Stimulated activated CD4-positive, alpha-beta T cell treated with anti-CD3 and anti-CD28 coated beads, Interleukin-15, amount 100 ng/mL, for 1 hour (primary cell): ENCODE data around the gene FLAD1.
A peak's percentile ranks its signal among the peaks of the same experiment; 100 is the strongest.

Experiments
- DNase-seq, 2 donors: peaks; one replicate each; pipeline ENCODE4 v3.0.0-alpha.2; 2020; ENCODE audit warnings: low read depth in 1 of 2, low spot score in 1 of 2

The FLAD1 gene

DNA sequence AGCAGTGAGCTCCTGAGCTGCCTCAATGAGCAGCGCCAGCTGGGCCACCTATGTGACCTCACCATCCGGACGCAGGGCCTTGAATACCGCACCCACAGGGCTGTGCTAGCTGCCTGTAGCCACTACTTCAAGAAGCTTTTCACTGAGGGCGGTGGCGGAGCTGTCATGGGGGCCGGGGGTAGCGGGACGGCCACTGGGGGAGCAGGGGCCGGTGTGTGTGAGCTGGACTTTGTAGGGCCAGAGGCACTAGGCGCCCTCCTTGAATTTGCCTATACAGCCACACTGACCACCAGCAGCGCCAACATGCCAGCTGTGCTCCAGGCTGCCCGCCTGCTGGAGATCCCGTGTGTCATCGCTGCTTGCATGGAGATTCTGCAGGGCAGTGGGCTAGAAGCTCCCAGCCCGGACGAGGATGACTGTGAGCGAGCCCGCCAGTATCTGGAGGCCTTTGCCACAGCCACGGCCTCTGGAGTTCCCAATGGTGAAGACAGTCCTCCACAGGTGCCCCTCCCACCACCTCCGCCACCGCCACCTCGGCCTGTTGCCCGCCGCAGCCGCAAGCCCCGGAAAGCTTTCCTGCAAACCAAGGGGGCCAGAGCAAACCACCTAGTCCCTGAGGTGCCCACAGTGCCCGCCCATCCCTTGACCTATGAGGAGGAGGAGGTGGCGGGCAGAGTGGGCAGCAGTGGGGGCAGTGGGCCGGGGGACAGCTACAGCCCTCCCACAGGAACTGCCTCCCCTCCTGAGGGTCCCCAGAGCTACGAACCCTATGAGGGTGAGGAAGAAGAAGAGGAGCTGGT, 31.8 kb downstream of the FLAD1 start:
- no peak for DNase-seq

DNA sequence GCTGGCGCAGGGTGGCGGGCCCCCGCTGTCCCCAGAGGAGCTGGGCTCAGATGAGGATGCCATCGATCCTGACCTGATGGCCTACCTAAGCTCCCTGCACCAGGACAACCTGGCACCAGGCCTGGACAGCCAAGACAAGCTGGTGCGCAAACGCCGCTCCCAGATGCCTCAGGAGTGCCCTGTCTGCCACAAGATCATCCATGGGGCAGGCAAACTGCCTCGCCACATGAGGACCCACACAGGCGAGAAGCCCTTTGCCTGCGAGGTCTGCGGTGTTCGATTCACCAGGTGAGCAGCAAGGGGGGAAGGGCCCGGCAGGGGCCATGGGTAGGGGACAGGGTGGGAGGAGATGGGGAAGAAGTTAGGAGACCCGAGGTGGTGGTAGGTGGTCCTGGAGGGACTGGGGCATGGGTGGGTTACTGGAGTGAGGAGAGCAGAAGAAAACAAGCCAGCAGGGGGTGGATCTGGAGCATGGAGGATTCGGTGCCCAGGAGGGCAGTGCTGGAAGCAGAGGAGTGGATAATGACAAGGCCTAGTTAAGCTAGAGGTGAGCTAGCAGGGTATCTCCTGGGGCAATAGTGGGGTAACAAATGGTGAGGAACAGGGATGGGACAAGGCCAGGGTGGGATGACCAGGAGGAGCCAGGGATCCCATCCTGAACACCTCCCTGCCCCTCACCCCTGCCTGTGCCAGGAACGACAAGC, 32.5 kb downstream of the FLAD1 start:
- no peak for DNase-seq

DNA sequence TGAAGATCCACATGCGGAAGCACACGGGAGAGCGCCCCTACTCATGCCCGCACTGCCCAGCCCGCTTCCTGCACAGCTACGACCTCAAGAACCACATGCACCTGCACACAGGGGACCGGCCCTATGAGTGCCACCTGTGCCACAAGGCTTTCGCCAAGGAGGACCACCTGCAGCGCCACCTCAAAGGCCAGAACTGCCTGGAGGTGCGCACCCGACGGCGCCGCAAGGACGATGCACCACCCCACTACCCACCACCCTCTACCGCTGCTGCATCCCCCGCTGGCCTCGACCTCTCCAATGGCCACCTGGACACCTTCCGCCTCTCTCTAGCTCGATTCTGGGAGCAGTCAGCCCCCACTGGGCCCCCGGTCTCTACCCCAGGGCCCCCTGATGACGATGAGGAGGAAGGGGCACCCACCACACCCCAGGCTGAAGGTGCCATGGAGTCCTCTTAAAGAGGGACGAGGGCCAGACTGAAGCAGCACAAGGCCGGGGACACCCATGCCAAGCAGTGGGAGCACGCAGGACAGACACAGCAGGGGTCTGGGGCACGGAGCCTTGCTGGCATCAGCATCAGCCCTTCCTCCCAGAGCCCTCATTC, 33.2 kb downstream of the FLAD1 start:
- no peak for DNase-seq

DNA sequence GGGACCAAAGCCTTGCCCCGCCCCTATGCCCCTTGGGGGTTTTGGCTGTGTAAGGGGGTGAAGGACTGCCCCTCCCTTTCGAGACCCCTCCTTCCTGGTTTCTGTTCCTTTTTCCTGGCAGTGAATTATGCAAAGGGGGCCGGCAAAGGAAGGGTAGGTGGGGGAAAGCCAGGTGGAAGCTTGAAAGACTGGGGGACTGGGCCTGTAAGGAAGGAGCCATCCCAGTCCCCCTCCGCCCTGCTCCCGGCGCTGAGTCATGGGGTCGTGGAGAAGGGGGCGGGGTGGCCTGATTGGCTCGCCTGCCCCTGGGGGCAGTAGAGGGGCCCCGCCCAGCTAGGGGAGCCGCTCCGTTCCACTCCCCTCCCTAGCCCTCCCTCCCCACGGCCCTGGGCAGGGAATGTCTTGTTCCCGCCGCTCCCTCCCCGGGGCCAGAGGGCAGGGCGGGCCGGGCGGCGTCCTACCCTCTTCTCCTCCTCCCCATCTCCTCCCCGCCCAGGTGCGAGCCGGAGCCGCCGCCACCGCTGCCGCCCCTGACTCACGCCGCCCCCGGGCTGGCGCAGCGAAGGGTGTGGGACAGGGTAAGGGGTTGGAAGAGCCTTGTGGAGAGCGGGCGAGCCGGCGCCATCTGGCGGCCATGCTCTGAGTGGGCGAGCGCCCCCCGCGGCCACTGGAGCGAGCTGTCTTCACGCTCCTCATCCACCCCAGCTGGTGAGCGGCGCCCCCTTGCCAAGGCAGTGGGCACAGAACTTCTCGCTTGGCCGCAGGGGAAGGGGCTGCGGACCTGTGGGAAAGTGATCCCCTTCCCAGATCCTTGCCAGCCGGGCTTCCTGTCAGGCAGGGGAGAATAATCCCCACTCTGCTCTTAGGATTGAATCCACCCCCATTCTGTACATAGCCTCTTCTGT, 34.1 kb downstream of the FLAD1 start:
- DNase-seq = peak; percentile 82 to 92

DNA sequence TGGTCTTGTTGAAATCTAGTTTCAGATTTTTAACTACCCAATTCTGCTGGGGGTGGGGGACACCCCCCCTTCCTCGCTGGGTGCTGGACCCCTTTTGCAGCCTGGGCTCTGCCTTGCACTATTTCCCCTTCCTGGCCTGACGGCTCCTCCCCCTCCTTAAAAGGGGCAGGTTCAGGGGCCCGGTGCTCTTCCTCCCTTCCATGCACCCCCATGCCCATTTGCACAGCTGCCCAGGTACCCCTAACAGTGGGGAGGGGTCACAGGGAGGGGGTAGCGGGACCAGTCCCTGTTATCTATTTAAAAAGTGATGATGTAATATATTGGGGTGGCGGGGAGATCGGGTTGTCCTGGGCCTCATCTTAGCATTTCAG, 34.8 kb downstream of the FLAD1 start:
- no peak for DNase-seq

DNA sequence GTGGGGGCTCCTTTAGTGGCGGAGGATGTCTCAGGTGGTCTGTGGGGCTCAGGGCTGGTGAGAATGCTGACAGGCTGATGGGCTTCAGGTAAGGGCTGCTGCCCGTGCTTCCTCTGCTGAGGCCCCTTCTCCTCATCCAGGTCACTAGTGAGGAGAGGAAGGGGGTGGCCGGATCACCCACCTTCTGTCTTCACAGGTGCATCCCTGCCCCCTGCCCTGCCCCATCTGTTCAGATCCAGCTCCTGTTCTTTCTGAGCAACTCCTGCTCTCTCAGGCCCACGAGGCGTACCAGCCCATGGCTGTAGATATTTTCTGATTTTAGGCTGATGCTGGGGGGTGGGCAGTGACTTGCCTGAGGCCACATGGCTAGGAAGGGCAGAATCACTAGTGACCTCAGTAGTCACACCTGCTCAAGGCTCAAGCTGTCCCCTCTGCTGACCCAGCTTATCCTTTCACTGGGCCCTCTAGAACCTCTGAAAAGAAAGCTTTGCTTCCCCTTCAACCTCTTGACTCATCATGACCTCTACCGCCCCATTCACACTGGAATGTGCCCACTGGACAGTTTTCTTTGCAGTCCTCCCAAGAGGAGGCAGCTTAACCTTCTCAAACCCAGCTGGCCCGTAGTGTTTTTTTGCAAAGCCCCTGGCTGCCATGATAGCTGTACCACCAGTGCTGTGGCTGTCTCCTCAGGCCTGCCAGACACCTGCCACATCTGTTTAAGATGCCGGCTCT, 35.6 kb downstream of the FLAD1 start:
- DNase-seq = no peak

DNA sequence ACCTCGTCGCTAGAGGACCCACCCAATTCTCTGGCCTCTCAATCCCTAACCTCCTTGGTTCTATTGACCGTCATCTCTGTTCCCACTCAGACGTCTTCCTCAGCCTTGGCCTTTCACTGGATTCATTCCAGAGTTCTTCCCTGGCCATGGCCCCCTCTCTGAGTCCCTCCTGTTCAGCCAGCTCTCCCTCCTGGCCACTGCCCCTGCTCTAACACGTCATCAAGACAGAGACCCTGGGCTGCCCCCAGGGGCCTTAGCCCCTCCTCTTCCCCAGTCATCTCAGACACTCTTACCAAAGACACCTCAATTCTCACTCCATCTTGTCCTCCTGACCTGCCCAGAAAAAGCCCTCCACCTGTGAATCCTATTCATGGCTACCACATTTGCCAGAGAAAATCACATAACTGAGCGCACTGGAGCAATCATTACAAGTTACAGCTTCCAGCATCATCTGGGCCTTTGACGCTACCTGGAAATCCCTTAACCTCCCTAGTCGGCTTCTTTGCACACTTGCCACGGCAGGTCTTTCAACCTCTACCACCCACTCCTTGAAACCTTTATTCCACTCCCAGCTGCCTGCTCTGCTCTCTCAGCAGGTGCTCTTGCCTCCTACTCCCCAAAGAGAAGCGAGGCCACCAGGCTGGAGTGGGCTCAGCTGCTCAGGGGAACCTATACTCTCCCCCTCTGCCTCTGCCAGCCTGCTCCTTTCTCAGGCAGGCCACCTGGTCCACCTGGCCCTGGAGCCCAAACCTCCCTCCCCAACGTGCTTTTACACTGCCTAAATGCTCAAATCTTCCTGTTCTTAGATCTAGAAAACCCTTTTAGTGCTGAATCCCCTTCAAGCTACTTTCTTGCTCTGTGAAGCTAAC, 36.5 kb downstream of the FLAD1 start:
- no peak for DNase-seq

DNA sequence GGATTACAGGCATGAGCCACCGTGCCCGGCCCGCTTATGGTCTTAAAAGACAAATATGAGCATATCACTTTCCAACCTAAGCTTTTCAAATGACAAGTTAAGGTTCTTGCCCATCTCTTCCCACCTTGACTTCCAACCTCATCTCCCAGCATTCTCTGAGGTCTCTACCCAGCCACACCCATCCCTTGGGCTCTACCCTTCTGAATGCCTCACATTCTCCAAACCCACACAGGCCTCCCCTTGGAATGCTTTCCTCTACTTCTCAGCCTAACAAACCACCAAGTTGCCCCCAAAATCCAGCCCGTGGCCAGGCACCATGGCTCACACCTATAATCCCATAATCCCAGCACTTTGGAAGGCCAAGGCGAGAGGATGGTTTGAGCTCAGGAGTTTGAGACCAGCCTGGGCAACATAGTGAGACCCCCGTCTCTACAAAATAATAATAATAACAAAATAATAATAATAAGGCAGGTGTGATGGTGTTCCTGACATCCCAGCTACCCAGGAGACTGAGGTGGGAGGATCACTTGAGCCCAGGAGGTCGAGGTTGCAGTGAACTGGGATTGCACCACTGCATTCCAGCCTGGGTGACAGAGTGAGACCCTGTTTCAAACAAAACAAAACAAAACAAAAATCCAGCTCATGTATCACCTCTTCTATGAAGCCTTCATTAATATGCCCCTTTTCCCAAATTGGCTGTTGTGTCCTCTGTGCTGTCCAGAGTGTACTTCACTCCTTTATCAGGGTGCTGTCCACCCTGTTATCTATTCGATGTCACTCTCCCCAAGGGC, 39.2 kb downstream of the FLAD1 start:
- no peak for DNase-seq

DNA sequence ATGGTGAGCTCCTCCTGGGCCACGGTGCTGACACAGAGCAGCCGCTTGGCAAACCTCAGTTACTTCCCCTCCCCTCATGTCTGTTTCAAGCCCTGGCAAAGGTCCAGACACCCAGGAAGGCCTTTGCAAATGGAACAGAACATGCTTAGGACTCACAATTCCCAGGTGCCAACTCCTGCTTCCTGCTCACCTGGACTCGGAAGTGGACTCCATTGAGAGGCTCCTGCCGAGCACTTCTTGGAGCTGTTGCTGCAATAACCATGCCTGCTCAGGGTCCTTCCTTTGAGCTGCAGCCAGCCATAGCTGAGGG, 39.7 kb downstream of the FLAD1 start:
- no peak for DNase-seq

DNA sequence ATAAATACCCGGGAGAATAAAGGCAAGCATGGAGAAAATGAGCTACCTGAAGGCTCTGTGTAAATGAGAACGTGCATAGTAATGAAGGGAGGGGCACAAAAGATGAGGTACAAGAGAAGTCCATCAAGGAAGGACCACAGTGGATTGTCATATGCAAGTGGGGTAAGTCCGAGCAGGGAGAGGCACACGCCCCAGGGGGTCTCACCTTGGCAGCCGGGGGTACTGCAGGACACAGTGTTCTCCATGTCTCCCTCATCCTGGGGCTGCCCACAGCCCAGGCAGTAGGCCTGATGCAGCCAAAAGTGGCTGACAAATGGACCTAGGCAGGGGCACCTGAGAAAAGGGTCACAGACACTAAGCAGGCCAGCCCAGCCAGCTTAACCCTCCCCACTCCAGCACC, 40.5 kb downstream of the FLAD1 start:
- no peak for DNase-seq

DNA sequence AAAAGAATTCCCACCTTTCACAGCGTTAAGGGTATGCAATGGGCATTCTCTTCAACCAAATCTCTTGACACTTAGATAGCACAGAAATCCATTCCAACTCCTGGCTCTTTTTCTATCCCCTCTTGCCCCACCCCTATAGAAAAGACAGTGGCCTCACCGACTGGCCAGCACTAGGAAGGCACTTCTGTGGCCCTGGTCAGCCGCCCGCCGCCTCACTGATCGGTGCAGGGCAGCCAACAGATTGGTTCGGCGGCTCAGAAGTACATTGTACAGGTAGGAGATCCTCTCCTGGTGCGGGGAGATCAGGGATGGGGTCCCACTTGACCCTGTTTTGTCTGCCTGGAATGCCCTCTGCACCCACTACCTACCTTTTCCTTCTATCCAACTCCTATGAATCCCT, 41.2 kb downstream of the FLAD1 start:
- DNase-seq = no peak

DNA sequence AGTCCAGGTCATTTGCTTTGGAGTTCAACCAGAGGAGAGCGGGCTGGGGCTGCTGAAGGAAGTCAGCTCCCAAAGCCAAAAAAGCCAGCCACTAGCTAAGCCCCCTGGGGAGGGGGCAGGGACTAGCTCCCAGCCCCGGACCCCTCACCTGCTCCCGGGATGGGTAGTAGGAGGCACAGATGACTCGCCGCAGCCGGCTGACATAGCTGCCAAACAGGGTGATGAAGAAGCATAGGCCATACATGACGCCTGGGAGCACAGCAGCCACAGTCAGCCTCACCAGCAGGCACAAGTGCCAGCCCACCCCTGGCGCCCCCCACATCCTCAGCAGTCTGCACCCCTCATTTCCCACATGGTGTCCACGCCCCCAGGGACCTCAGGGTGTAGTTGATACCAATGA, 43.0 kb downstream of the FLAD1 start:
- no peak for DNase-seq

DNA sequence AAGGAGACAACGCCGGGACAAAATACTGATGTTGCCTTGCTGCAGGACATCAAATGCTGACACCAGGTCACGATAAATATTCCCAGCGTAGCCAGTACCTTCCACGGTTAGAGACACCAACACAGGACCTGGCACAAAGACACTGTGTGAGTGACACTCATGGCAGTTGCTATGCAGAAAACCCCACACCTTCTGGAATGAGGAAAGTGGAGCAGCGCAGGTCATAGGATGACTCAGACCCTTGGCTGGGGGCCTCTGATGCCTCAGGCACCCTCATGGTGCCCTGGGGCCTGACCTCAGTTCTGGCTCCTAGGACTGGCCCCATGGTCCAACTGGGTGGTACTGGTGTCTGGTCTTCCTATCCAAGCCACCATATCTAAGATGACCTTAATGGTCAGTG, 43.4 kb downstream of the FLAD1 start:
- no peak for DNase-seq

DNA sequence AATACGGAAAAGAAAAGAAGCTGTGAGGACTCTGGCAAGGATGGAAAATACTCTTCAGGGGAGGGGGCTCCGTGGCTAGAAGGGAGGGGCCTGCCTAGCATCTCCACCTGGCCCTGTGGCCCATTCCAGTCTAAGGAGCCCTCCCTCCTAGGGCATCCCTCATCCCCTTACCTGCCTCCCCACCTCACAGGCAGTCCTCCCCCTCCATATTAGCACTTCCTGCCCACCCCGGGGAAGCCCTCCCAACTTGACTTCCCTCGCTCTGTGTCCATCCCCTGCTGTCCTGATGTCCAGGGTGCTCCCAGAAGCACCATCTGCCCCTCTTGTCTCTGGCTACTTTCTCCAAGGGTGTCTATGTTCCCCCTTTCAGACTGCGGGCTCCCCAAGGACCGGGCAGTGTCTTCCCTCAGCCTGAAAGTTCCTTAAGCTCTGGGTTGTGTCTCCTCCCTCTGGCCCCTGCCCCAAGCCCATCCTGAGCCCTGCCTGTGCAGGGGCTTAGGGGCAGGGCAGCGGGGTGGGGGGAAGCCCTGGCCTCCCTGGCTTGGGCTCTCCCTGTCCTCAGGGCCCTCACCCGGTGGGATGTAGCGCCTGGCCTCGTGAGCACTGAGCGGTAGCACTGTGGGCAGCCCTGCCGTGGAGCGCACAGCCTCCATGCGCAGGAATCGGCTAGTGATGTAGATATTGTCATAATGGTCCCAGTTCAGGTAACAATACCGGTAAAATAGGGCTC, 46.5 kb downstream of the FLAD1 start:
- DNase-seq = no peak

DNA sequence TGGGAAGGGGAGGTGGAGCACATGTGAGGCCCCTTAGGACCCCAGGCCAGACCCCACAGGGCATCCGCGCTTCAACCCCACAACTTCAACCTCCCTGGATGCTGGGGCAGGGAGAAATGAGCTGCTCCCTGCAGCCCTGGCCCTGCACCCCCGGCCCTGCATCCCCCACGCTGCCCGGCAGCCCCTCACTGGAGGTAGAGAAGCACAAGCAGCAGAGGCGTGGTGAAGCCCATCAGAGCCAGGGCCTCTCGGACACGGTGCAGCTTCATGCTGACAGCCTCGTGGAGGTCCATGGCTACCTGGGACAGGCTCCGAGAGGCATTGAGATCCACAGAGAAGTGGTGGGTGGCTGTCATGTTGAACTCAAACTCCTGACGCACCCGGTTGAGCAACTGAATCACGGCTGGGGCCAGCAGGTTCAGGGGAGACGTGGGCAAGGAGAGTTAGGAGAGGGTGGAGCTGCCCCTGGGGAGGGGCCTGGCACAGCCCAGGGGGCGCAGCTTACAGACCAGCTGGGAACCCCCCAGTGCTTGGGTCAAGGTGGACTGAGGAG, 47.2 kb downstream of the FLAD1 start:
- no peak for DNase-seq

DNA sequence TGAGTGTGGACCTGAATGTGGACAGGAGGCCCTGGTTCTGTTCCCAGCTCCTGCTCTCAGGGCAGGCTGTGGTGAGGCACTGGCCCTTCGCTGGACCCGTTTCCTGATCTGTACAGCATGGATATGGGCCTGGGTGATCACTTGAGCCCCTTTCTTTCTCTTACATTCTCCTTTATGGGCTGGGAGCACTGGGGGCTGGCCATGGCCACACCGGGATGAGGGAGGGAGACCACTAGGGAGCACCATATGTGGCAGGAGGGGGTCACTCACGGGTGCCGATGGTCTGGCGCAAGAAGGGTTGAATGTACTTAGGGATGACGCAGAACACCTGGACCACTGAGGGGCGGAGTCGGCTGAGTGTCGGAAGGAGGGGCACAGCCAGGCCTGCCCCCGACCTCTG, 47.8 kb downstream of the FLAD1 start:
- no peak for DNase-seq

DNA sequence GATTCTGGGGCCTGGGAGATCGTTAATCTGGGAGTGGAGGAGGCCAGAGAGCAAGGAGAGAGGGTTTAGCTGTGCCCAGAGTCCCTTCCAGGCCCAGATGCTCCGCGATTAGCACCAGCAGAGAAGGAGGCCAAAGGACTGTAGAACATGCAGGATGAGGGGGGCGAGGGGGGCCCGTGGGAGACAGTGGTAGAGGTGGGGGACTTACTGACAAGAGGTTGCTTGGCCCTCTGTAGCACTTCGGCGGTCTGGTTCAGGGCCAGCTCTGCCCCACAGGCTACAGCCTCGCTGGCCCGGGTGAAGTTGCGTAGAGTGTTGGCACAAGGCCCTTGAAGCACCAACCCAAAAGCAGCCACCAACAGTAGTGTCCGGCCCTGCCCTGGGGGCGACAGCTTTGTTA, 49.7 kb downstream of the FLAD1 start:
- no peak for DNase-seq

DNA sequence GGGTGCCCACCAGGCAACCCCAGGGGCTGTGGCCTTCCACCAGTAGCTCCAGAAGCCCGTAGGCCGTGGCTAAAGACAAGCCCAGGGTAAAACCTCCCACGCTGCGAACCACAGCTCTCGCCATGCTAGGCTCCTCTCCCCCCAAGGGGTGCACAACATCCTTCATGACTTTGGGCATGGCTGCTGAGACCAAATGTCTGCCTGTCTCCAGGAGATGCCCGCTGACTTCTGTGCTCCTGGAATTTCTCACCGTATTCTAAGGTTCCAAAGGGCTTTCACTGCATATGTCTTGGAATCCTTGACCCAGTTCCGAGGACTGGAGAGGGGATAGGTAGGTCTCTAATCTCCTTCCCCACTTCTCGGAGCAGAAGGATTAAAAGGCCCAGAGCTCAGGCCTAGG, 50.4 kb downstream of the FLAD1 start, which contains the start of the genes DCST1 and DCST2:
Gene DCST1 (plus strand): TSS at position 301 of the 400 bp plus-strand sequence. CDS start 213 bp downstream, outside the sequence.
Gene DCST2 (minus strand): TSS at position 258 of the 400 bp plus-strand sequence. CDS start 80 bp downstream, at position 178.
- no peak for DNase-seq
